ENCODE results near the gene HOXD12.

Gene HOXD12

GRCh38 chr2:176093145-176093897 is 6.3 kb upstream of the HOXD12 start:
- DNase-seq (ENCODE audit: low read depth), result no peak

- no peak for DNase-seq (ENCODE audit: low read depth)
These were observed 5.7 kb upstream of the HOXD12 start for GRCh38 chr2:176093898-176094249.

- no peak for DNase-seq (ENCODE audit: low read depth)
These were observed 5.2 kb upstream of the HOXD12 start for GRCh38 chr2:176094349-176094748.

GRCh38 chr2:176095421-176095820 is 4.2 kb upstream of the HOXD12 start:
- no peak for DNase-seq (ENCODE audit: low read depth)

- no peak for DNase-seq (ENCODE audit: low read depth)
These were observed 3.2 kb upstream of the HOXD12 start for GRCh38 chr2:176096243-176096985.

- DNase-seq (ENCODE audit: low read depth), result peak; percentile 35
These were observed 2.4 kb upstream of the HOXD12 start for GRCh38 chr2:176096986-176097819.

- DNase-seq (ENCODE audit: low read depth), result no peak
These were observed 1.7 kb upstream of the HOXD12 start for GRCh38 chr2:176097820-176098365.

- no peak for DNase-seq (ENCODE audit: low read depth)
These were observed 1.0 kb upstream of the HOXD12 start for GRCh38 chr2:176098366-176099158.

GRCh38 chr2:176099159-176099727 is 352 bp upstream of the HOXD12 start:
- no peak for DNase-seq (ENCODE audit: low read depth)

GRCh38 chr2:176100547-176101140 is 1.0 kb downstream of the HOXD12 start:
- no peak for DNase-seq (ENCODE audit: low read depth)

GRCh38 chr2:176101216-176101830 is 1.7 kb downstream of the HOXD12 start:
- no peak for DNase-seq (ENCODE audit: low read depth)

- DNase-seq (ENCODE audit: low read depth), result no peak
These were observed 2.2 kb downstream of the HOXD12 start for GRCh38 chr2:176101842-176102241.

- DNase-seq (ENCODE audit: low read depth), result no peak
These were observed 2.8 kb downstream of the HOXD12 start for GRCh38 chr2:176102309-176102866.

- DNase-seq (ENCODE audit: low read depth), result no peak
These were observed 3.6 kb downstream of the HOXD12 start for GRCh38 chr2:176103194-176103593.

- DNase-seq (ENCODE audit: low read depth), result no peak
These were observed 4.2 kb downstream of the HOXD12 start for GRCh38 chr2:176103742-176104315.

GRCh38 chr2:176104316-176105077 is 4.9 kb downstream of the HOXD12 start:
- no peak for DNase-seq (ENCODE audit: low read depth)

GRCh38 chr2:176105078-176105729 is 5.6 kb downstream of the HOXD12 start:
- DNase-seq (ENCODE audit: low read depth), result no peak
